ENCODE results near the gene ARHGEF28.
A peak's percentile ranks its signal among the peaks of the same experiment; 100 is the strongest.

Gene ARHGEF28

GRCh38 chr5:73826301-73827105 lies 200.5 kb downstream of the ARHGEF28 start:
- DNase-seq (ENCODE audit: low read depth): peak; percentile 96
- TF ChIP-seq CTCF (conservative IDR thresholded peaks at IDR 0.05; ENCODE audit: low read depth, low read length): no peak
- H3K4me3 ChIP-seq (ENCODE audit: low read depth, low read length): no peak overlapping the region

DNA sequence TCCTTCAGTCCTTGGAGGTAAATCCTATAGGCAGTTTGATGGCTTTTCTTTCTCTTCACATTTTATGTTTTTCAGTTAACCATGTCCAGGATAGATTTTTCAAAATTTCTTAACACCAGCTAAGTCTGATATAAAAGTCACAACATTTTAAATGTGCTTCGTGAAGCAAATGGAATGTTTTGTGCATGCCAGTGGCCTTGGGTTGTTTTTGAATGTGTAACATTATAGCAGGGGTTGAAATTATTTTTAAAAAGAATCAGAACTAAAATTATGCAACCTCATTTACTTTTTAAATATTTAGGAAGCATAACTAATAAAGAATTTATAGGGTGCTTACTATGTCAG lies 201.1 kb downstream of the ARHGEF28 start:
- TF ChIP-seq CTCF (conservative IDR thresholded peaks at IDR 0.05; ENCODE audit: low read depth, low read length): no peak
- H3K4me3 ChIP-seq (ENCODE audit: low read depth, low read length): no peak overlapping the region
- DNase-seq (ENCODE audit: low read depth): peak; percentile 68

DNA sequence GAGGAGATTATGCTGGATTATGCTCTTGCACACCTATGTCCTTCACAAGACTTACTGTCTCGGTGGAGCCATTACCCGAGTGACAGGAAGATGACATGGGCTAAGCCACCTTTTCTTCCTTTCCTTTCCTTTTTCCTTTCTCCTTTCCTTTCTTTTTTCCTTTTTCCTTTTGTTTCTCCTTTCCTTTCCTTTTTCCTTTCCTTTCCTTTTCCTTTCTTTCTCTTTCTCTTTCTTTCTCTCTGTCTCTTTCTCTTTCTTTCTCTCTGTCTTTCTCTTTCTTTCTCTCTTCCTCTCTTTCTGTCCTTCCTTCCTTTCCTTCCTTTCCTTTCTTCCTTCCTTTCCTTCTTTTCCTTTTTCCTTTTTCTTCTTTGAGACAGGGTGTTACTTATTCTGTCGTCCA lies 202.5 kb downstream of the ARHGEF28 start:
- no peak for DNase-seq (ENCODE audit: low read depth)
- H3K4me3 ChIP-seq (ENCODE audit: low read depth, low read length): no peak overlapping the region
- no peak for TF ChIP-seq CTCF (conservative IDR thresholded peaks at IDR 0.05; ENCODE audit: low read depth, low read length)

GRCh38 chr5:73830646-73831045 lies 204.7 kb downstream of the ARHGEF28 start:
- no peak for DNase-seq (ENCODE audit: low read depth)
- no peak overlapping the region for H3K4me3 ChIP-seq (ENCODE audit: low read depth, low read length)
- TF ChIP-seq CTCF (conservative IDR thresholded peaks at IDR 0.05; ENCODE audit: low read depth, low read length): no peak

DNA sequence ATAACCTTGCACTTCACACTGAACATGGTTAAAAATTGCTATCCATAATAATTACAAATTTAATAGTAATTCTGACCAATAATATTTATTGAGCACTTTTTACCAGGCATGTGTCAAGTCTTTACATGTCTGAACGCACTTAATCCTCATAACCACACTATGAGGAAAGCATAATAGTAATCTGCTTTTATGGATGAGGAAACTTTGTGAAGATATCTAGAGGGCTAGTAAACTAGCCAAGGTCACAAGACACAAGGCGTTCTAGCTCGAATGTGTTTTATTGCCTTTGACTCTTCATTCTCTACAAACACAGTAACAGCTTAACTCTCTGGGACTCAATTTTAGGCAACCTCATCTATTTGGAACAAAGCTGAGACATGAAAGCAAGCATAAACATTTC lies 205.1 kb downstream of the ARHGEF28 start:
- DNase-seq (ENCODE audit: low read depth): no peak
- TF ChIP-seq CTCF (conservative IDR thresholded peaks at IDR 0.05; ENCODE audit: low read depth, low read length): no peak
- no peak overlapping the region for H3K4me3 ChIP-seq (ENCODE audit: low read depth, low read length)

- no peak for TF ChIP-seq CTCF (conservative IDR thresholded peaks at IDR 0.05; ENCODE audit: low read depth, low read length)
- DNase-seq (ENCODE audit: low read depth): no peak
- no peak overlapping the region for H3K4me3 ChIP-seq (ENCODE audit: low read depth, low read length)
Measured at GRCh38 chr5:73834693-73835092, 208.7 kb downstream of the ARHGEF28 start.

GRCh38 chr5:73835726-73836125 lies 209.7 kb downstream of the ARHGEF28 start:
- TF ChIP-seq CTCF (conservative IDR thresholded peaks at IDR 0.05; ENCODE audit: low read depth, low read length): no peak
- DNase-seq (ENCODE audit: low read depth): no peak

More at GRCh38 chr5:73835726-73836125, 209.7 kb downstream of the ARHGEF28 start:
- no peak overlapping the region for H3K4me3 ChIP-seq (ENCODE audit: low read depth, low read length)
